ENCODE results near the gene FSTL5. TPM values are rescaled to one million over a fixed set of nuclear protein-coding genes. Genes with fewer than 3 reads are reported as not detected.
"Not testable (repeated sequence)": the region's sequence is repeated elsewhere in the genome, so short reads cannot be mapped to it uniquely, and the experiment has no call there.

The FSTL5 gene
- 3.3 TPM for total RNA-seq

DNA sequence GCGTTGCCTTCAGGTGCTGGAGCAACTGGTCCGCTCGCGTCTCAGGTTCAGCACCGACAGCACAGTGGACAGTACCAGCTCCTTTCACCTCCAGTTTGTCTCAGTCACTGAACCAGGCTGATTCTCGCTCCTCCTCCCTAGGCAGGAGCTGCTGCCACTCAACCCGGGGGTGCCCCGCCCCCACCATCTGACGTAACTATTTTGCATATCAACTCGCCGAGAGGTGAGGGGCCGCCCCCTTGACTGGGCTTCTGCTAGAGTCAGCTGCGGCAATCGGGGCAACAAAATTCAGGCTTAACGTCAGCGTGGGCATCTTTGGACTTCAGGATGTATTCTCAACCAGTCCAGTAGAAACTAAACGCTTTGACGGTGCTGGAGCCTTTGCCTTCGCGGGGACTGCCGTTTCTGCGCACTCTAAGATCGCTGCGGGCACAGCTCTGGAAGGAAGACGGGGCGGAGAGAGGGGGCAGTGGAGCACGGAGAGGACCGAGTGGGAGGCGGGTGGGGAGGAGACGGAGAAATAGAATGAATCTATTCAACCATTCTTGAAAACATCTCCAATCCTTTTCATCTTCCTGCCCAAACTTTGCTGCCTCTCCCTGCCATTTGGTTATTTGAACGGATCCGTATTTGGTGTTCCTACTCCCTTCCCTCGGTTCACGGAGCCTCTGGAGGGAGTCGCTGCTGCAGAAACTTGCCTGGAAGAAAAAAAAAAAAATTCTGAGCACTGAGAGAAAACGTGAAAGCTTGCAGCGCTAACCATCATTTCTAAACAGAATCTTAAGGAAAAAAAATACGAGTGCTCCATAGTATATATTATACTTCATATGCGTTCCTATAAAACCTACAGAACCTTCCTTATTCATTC, at the start of gene FSTL5:
Gene FSTL5, minus strand, starts transcription at position 109 of the 868 bp plus-strand sequence. CDS start 52,604 bp downstream, outside the sequence.
- DNase-seq: peak; percentile 85

DNA sequence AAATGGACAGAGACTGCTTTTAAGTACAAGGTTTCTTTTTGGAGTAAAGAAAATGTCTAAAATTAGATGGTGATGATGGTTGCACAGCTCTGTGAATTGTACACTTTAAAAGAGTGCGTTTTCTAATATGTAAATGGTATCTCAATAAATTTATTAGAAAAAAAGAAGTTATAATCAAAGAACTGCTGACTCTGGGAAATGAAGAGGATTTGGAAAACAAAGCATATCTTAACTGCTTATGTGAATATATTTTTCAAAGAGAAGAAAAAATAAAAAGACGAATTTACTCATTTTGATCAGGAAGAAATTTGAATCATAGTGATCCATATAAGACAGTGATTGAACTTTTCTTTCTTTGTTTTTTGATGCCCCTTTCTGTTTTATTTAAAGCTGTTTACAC, 45.9 kb upstream of the FSTL5 start:
- no peak for DNase-seq

- DNase-seq: not testable (repeated sequence)
These were observed 39.7 kb upstream of the FSTL5 start for GRCh38 chr4:162203478-162203877.

GRCh38 chr4:162201673-162202072, 37.9 kb upstream of the FSTL5 start:
- no peak for DNase-seq

DNA sequence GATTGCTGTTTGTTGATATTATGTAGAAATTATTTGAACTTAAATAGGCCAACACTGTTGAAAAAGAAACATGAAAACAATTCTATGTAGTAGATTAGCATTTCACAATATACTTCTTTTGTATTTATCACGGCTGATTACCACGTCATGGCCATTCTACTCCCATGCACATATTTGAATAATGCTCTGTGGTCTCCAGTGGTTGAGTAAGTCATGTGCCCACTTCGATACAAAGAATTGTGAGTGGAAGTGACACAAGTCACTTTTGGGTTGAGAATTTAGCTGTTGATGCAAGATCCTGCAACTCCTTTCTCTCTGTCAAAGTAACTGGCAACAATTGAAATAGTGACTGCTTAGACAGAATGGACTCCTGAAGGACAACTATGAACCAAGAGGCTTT, 6.7 kb upstream of the FSTL5 start:
- no peak for DNase-seq

DNA sequence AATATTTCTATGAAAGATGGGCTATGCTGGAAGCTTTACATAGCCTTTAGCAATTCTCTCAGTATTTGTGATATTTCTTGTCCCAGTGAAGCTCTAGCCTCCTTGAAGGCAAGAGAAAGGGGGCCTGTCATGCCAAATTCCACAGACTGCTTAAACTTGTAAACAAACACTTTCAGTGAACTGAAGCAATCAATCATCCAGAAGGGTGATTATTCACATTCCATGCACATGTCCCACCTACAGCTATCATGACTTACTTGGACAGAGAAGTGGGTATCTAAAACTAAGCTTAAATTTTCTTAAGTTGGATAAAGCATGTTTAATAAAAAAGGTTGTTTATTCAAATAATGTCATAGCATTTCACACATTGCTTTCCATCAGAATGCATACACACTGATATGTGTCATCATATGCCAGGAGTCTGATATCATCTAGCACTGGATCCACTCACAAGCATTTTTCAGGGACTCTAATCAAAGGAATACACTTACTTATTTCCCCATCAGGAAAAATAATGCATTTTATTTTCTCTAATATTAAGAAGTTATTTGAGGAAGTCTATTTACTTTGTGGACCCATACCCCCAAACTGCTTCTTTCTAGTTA, 1.2 kb upstream of the FSTL5 start:
- DNase-seq: no peak

- DNase-seq: no peak
These were observed 1.1 kb downstream of the FSTL5 start for GRCh38 chr4:162162672-162163071.

GRCh38 chr4:162157241-162157640, 6.6 kb downstream of the FSTL5 start:
- no peak for DNase-seq

GRCh38 chr4:162154862-162155540, 8.8 kb downstream of the FSTL5 start:
- DNase-seq: no peak

GRCh38 chr4:162151850-162152249, 11.9 kb downstream of the FSTL5 start:
- no peak for DNase-seq

GRCh38 chr4:162151386-162151785, 12.4 kb downstream of the FSTL5 start:
- no peak for DNase-seq

DNA sequence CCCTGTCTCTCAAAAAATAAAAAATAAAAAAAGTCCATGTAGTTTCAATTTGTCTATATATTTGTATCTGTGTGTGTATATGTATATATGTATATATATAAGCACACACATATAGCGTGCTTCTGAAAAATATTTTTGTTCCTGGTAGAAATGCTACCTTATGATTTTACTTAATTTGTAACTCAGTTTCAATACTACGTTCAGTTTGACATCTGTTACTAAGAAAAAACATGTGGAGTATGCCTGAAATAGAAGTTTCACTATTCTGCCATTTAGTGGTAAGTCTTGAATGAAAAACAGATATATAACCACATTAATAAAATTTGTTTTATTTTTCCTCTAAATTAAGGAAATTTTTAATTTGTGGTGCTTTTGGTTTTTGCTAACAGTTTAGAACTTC, 14.2 kb downstream of the FSTL5 start:
- no peak for DNase-seq

- DNase-seq: no peak
These were observed 23.6 kb downstream of the FSTL5 start for GRCh38 chr4:162140051-162140683.

GRCh38 chr4:162139412-162139811, 24.4 kb downstream of the FSTL5 start:
- DNase-seq: no peak

- DNase-seq: no peak
These were observed 32.5 kb downstream of the FSTL5 start for GRCh38 chr4:162131256-162131655.

DNA sequence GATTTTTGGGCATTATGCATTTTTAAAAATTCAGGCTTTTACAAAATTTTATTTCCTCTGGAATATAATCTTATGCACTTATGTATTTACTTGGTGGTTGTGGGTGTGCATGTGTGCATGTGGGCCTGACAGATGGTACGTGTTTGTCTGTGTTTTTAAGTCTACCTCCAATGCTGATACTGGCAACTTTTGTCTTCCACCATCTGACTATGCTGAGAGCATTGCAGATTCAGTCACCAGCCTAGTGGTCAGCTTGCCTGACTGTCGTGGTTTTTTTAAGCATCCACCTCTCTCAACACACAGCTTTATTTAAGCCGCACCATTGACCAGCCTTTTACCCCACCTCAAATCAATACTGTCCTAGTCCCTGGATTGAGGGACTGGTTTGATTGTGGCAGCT, 37.1 kb downstream of the FSTL5 start:
- no peak for DNase-seq

GRCh38 chr4:162117051-162117450, 46.7 kb downstream of the FSTL5 start:
- DNase-seq: no peak

DNA sequence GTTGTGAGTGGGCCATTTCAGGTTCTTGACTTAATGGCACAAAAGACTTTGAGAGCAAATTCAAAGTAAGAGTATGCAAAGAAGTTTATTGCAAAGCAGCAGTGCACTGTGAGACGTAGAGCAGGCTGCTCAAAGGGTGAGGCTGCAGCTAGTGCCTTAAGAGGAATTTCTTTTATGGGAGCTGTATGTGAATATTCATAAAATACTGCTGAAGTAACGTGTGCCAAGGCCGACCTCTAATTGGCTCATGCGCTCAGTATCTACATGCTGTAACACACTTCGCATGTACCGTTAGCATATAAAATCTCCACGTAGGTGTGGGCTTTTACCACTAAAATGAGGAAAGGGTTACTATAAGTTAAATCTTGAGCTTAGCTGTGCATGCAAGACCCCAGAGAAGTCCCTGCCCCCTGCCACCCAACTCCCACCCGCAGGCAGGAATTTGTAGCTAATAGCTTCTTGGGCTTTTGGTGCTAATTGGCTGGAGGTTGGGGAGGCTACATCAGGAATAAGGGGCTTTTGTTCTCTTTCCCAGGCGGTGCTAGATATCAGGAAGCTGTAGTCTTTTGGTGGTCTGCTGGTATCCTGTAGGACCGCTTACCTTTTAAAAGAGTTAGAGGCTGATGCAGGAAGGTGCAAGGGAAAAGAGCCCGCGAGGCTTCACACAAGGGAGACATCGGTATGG, 47.6 kb downstream of the FSTL5 start:
- DNase-seq: peak; percentile 1

GRCh38 chr4:162115333-162115732, 48.5 kb downstream of the FSTL5 start:
- no peak for DNase-seq

DNA sequence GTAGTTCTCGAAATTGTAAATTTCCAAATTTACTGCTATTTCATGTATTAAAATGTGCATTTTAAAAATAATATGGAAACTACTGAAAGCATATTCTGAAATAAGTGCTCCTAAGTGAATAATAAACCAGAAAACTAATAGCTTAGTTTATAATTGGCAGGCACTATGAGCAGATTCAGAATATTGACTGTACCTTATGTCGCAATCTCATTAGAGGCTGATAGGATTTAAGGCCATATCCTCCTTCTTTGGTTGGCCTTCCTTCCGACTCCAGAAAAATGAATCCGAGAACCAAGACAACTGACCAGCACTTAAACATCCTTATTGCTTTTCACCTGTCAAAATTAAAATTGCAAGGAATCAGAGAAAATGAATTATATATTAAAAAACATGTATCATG, 52.7 kb downstream of the FSTL5 start:
- no peak for DNase-seq

DNA sequence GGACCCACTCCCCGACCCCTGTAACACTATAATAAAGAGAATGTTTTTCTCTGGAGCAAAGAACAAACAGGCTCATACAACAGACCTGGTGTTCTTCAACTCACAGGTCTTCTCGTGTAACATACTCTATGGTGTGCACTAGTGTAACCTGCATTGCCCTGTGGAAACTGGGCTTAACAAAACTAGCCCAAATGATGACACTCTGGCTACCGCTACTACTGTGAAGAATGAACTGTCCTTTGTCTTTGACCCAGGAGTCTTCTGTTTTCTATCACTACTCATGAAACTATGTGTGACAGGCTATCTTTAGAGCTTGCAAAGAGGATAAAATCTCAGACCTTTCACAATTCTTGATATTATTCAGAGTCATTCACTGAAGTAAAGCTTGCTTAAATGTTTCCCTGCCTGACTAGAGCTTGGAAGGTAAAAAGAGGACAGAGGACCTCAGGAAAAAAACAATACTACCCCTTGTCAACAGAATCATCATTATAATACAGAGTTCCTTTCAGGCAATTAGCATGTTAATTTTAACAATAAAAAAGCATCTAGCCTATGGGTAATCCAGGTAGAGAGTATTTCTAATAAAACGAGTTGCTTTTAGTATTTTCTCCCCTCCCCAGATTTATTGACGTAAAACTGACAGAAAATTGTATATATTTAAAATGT, 59.2 kb downstream of the FSTL5 start:
- no peak for DNase-seq

- not testable (repeated sequence) for DNase-seq
These were observed 59.9 kb downstream of the FSTL5 start for GRCh38 chr4:162103908-162104307.
